SK-MEL-5 (cell line): ENCODE results near the gene WASL. TPM values are rescaled to one million over a fixed set of nuclear protein-coding genes. Genes with fewer than 3 reads are reported as not detected.

Experiments used
- DNase-seq: peaks from one replicate; pipeline ENCODE4 v3.0.0-alpha.2; 2016; ENCODE audit warnings: low read depth, low spot score
- in situ Hi-C: cut with HindIII; loops from 2 replicates; pipeline ENCODE4 v1.10.0; 2016; ENCODE audit warnings: low sequenced_read_pairs, high pct_unique_total_duplicates, low pct_unique_long_range_greater_than_20kb
- small RNA-seq, 2 experiments: library from RNA; depleted of rRNA; stranded (forward); fragments of <200 nt; gene quantifications; one replicate each; pipeline ENCODE3, GENCODE V24; 2014
- total RNA-seq: library from RNA; depleted of rRNA; stranded (reverse); fragments of >200 nt; shearing (Covaris generic); gene quantifications from 2 replicates; pipeline ENCODE4 v1.2.3, GENCODE V29; 2014; rRNA removed

Gene WASL
- total RNA-seq, 1 experiment from 2014 or later, result 32.1 TPM

DNA sequence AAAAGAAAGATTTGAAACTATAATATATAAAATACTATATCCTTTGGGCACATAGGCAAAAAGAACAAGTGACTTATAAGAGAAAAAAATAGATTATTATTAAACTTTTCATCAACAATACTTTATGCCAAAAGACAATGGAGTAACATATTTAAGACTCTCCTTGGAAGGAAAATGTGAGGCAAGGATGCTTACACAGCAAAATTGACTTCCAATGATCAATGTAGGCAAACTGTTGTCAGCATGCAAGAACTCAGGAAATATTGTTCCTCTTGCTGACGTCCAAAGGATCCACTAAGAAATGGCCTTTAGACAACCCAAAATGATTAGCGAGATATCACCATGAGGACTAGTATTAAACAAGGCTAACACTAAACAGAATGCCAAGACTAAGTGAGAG, 116.0 kb downstream of the WASL start:
- DNase-seq, result no peak
- in situ Hi-C loops, result no loop called here

Small RNA genes lying within 50 kb of the gene (small RNA-seq; reads per million reads assigned to genes)
- gene RNU6-11P, result 0 to 0.05 reads per million in 2 experiments

Other genes starting within 250 kb of the WASL start
- gene IQUB, start 214.4 kb downstream of the WASL start, total RNA-seq, result 0.18 TPM in 1 of 2 replicates, not detected in the other
- 118 and 132 TPM in 2 replicates for gene NDUFA5, start 191.2 kb downstream of the WASL start, total RNA-seq
- not detected in 2 replicates for gene ASB15, start 147.2 kb downstream of the WASL start, total RNA-seq
- gene LMOD2, start 93.1 kb downstream of the WASL start, total RNA-seq, result not detected in 2 replicates
- not detected in 2 replicates for gene HYAL4, start 96.2 kb upstream of the WASL start, total RNA-seq
- not detected in 2 replicates for gene SPAM1, start 176.2 kb upstream of the WASL start, total RNA-seq